Hematopoietic multipotent progenitor cell treated with erythropoietin and hydrocortisone succinate and interleukin-3 and kit ligand, for 15 days (in vitro differentiated cells): ENCODE data around the gene SLC38A8.
A peak's percentile ranks its signal among the peaks of the same experiment; 100 is the strongest.

Experiments used
- DNase-seq: peaks from one replicate; pipeline ENCODE4 v3.0.0-alpha.2; 2015; ENCODE audit warnings: low spot score

SLC38A8 gene

GRCh38 chr16:84042308-84042878 lies at the start of gene SLC38A8:
TSS of gene SLC38A8 (minus strand) at chr16:84042795. CDS start at chr16:84042157, 638 bp downstream.
- no peak for DNase-seq

GRCh38 chr16:84091460-84091859 lies 48.9 kb upstream of the SLC38A8 start:
- DNase-seq = no peak

- no peak for DNase-seq
These were observed 47.6 kb upstream of the SLC38A8 start for GRCh38 chr16:84090211-84090610.

- peak; percentile 9 for DNase-seq
These were observed 46.2 kb upstream of the SLC38A8 start for GRCh38 chr16:84088695-84089395.

- DNase-seq = no peak
These were observed 45.0 kb upstream of the SLC38A8 start for GRCh38 chr16:84087466-84088151.

- no peak for DNase-seq
These were observed 44.4 kb upstream of the SLC38A8 start for GRCh38 chr16:84087001-84087400.

GRCh38 chr16:84086341-84086740 lies 43.7 kb upstream of the SLC38A8 start:
- no peak for DNase-seq

GRCh38 chr16:84085773-84086172 lies 43.2 kb upstream of the SLC38A8 start:
- no peak for DNase-seq

- DNase-seq = no peak
These were observed 42.7 kb upstream of the SLC38A8 start for GRCh38 chr16:84085271-84085667.

GRCh38 chr16:84084570-84085270 lies 42.1 kb upstream of the SLC38A8 start:
- peak; percentile 72 for DNase-seq

- DNase-seq = no peak
These were observed 40.4 kb upstream of the SLC38A8 start for GRCh38 chr16:84082835-84083569.

- no peak for DNase-seq
These were observed 39.5 kb upstream of the SLC38A8 start for GRCh38 chr16:84082110-84082509.

GRCh38 chr16:84081446-84081989 lies 38.9 kb upstream of the SLC38A8 start:
- DNase-seq = no peak

GRCh38 chr16:84080813-84081212 lies 38.2 kb upstream of the SLC38A8 start:
- DNase-seq = no peak

- no peak for DNase-seq
These were observed 37.8 kb upstream of the SLC38A8 start for GRCh38 chr16:84080378-84080777.

- no peak for DNase-seq
These were observed 37.1 kb upstream of the SLC38A8 start for GRCh38 chr16:84079664-84080063.

- no peak for DNase-seq
These were observed 32.8 kb upstream of the SLC38A8 start for GRCh38 chr16:84075376-84075775.

- no peak for DNase-seq
These were observed 32.1 kb upstream of the SLC38A8 start for GRCh38 chr16:84074721-84075120.

- no peak for DNase-seq
These were observed 29.4 kb upstream of the SLC38A8 start for GRCh38 chr16:84072014-84072413.

- DNase-seq = no peak
These were observed 28.5 kb upstream of the SLC38A8 start for GRCh38 chr16:84071121-84071520.

- no peak for DNase-seq
These were observed 26.9 kb upstream of the SLC38A8 start for GRCh38 chr16:84069540-84069939.
